Measurements from ENCODE around the gene EXOG. TPM values are rescaled to one million over a fixed set of nuclear protein-coding genes. Genes with fewer than 3 reads are reported as not detected.

Gene EXOG
- polyA plus RNA-seq, 1 donor (not counting 4 experiments of a cell fraction or from before 2014, with no cell fraction given), result 10.3 TPM

DNA sequence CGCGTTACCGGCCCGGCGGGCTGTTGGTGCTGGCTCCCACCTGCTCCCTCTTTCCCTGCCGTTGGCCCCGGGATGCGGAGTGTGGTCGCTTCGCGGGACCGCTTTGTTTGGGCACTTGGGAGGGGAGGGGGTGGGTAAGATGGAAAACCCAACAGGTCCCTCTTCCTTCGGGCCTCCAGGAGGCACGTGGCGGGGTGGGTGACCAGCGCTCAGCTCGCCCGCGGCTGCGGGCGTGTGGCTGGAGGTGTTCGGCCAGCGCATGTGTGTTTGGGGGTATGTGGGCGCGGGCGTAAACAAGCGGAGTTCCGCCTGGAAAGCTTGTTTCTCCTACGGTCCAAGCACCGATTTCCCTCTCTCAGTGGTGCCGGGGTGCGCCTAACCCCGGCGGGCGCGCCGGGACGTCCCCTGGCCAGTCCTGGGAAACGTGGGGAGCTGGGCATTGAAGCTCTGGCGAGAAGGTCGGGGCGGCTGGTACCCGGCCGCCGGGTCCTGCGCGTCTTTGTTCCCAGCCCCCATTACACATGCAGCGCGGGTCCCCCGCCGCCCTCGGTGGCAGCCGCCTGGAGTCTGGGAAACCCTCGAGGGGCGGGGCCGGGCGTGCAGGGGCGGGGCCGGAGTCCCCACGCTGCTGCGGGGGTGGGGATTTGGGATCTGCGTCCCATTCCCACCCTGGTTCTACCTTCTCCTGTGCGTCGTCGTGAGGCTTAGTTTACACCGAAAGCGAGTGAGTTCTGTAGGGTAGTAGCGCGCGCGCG, 41.1 kb upstream of the EXOG start:
- TF ChIP-seq, protein P1, sequence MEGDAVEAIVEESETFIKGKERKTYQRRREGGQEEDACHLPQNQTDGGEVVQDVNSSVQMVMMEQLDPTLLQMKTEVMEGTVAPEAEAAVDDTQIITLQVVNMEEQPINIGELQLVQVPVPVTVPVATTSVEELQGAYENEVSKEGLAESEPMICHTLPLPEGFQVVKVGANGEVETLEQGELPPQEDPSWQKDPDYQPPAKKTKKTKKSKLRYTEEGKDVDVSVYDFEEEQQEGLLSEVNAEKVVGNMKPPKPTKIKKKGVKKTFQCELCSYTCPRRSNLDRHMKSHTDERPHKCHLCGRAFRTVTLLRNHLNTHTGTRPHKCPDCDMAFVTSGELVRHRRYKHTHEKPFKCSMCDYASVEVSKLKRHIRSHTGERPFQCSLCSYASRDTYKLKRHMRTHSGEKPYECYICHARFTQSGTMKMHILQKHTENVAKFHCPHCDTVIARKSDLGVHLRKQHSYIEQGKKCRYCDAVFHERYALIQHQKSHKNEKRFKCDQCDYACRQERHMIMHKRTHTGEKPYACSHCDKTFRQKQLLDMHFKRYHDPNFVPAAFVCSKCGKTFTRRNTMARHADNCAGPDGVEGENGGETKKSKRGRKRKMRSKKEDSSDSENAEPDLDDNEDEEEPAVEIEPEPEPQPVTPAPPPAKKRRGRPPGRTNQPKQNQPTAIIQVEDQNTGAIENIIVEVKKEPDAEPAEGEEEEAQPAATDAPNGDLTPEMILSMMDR (optimal IDR thresholded peaks at IDR 0.05 in 1 of 3, IDR thresholded peaks at IDR 0.05 in 1 of 3, conservative IDR thresholded peaks at IDR 0.05 in 1 of 3; ENCODE audit: extremely low read depth in 1 of 3, insufficient read depth in 2 of 3, low read length in 3 of 3), result no peak
- no peak for TF ChIP-seq EZH2 (IDR thresholded peaks at IDR 0.05; ENCODE audit: low read length)
- Histone ChIP-seq H3K9me3 (ENCODE audit: control insufficient read depth, low read depth, low read length) (no peaks in the 10 kb centered on the region), H3K9me1 (ENCODE audit: control insufficient read depth, extremely low read depth, insufficient read depth, low read length) (no peaks in the 10 kb centered on the region), H3K27ac (ENCODE audit: control insufficient read depth, insufficient read depth, low read length) (no peak overlapping the region), H3K9ac (ENCODE audit: control insufficient read depth, extremely low read depth, insufficient read depth, low read length) (peak overlapping the region; percentile 77), H4K20me1 (ENCODE audit: control insufficient read depth, extremely low read depth, insufficient read depth, low read length) (no peaks in the 10 kb centered on the region), H2AFZ (ENCODE audit: control insufficient read depth, low read length) (peak overlapping the region; percentile 79), H3K36me3 (ENCODE audit: control insufficient read depth in 2 of 2, extremely low read depth in 1 of 2, insufficient read depth in 2 of 2, low read length in 2 of 2) (no peaks in the 10 kb centered on the region), H3K27me3 (ENCODE audit: control insufficient read depth, extremely low read depth, insufficient read depth, low read length) (no peaks in the 10 kb centered on the region), H3K4me3 (ENCODE audit: control insufficient read depth in 2 of 3, extremely low read depth in 1 of 3, insufficient read depth in 2 of 3, low read depth in 1 of 3, low read length in 3 of 3) (peak overlapping the region; percentile 51 to 76 (median 60)), H3K79me2 (ENCODE audit: control insufficient read depth, insufficient read depth, low read length) (no peaks in the 10 kb centered on the region), H3K4me2 (ENCODE audit: control insufficient read depth, extremely low read depth, insufficient read depth, low read depth, low read length) (peak overlapping the region; percentile 82), H3K4me1 (ENCODE audit: control insufficient read depth, extremely low read depth, insufficient read depth, low read length) (peaks cover 3% of the 10 kb centered on the region)
- FAIRE-seq (no peak), DNase-seq (ENCODE audit: low read depth, low spot score) (peak; percentile 11)
- dilution Hi-C loops (cut with MboI; ENCODE audit: extremely low pct_ligation_motif_present, low sequenced_read_pairs), result no loop called here

DNA sequence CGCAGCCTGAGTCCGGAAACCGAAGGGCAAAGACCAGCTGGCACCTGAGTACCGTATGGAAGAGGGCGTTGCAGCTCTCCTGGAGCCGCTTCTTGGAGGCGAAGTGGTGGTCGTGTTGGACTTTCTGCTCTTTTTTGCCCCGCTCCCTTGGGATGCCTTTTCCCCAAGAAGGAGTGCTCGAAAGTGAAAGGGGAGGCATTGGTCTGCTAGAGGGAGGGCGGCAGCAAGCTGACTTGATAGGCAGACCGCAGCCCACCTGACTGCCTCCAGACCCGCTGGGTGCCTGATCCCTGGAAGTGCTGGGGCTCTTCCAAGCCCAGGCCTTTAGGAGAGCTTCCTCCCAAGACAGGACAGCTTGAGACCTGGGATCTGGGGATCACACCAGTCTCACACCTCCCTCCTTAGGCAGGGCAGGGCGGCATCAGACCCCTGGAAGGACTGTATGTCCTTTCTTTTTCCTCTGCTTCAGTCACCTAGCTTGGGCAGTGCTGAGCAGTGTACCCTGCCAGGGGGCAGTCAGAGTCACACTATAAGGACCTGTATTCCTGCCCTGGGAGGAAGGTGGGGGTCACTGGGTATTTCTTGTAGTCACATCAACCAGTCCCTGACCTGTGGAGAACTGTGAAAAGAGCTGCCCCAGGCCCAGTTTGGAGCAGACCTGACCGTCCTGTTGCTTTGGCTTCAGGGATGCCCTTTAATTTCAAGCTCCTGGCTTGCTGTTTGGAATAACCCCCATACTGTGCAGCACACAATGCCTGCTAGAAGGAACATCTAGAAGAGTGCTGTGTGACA, 40.3 kb upstream of the EXOG start:
- peak overlapping the region; percentile 79 for H2AFZ ChIP-seq (ENCODE audit: control insufficient read depth, low read length)
- no peaks in the 10 kb centered on the region for H3K36me3 ChIP-seq (ENCODE audit: control insufficient read depth in 2 of 2, extremely low read depth in 1 of 2, insufficient read depth in 2 of 2, low read length in 2 of 2)
- no peaks in the 10 kb centered on the region for H3K9me1 ChIP-seq (ENCODE audit: control insufficient read depth, extremely low read depth, insufficient read depth, low read length)
- peak overlapping the region; percentile 82 for H3K4me2 ChIP-seq (ENCODE audit: control insufficient read depth, extremely low read depth, insufficient read depth, low read depth, low read length)
- H3K9ac ChIP-seq (ENCODE audit: control insufficient read depth, extremely low read depth, insufficient read depth, low read length), result peak overlapping the region; percentile 47
- FAIRE-seq (no peak), DNase-seq (ENCODE audit: low read depth, low spot score) (no peak)
- peak overlapping the region; percentile 51 to 76 (median 60) for H3K4me3 ChIP-seq (ENCODE audit: control insufficient read depth in 2 of 3, extremely low read depth in 1 of 3, insufficient read depth in 2 of 3, low read depth in 1 of 3, low read length in 3 of 3)
- H3K4me1 ChIP-seq (ENCODE audit: control insufficient read depth, extremely low read depth, insufficient read depth, low read length), result peaks cover 3% of the 10 kb centered on the region
- H3K9me3 ChIP-seq (ENCODE audit: control insufficient read depth, low read depth, low read length), result no peaks in the 10 kb centered on the region
- H3K27ac ChIP-seq (ENCODE audit: control insufficient read depth, insufficient read depth, low read length), result no peak overlapping the region
- TF ChIP-seq, protein P1 (optimal IDR thresholded peaks at IDR 0.05 in 1 of 3, IDR thresholded peaks at IDR 0.05 in 1 of 3, conservative IDR thresholded peaks at IDR 0.05 in 1 of 3; ENCODE audit: extremely low read depth in 1 of 3, insufficient read depth in 2 of 3, low read length in 3 of 3), result no peak
- TF ChIP-seq EZH2 (IDR thresholded peaks at IDR 0.05; ENCODE audit: low read length), result no peak
- no peaks in the 10 kb centered on the region for H4K20me1 ChIP-seq (ENCODE audit: control insufficient read depth, extremely low read depth, insufficient read depth, low read length)
- no peaks in the 10 kb centered on the region for H3K27me3 ChIP-seq (ENCODE audit: control insufficient read depth, extremely low read depth, insufficient read depth, low read length)
- no peaks in the 10 kb centered on the region for H3K79me2 ChIP-seq (ENCODE audit: control insufficient read depth, insufficient read depth, low read length)
- dilution Hi-C loops (cut with MboI; ENCODE audit: extremely low pct_ligation_motif_present, low sequenced_read_pairs), result no loop called here
